ENCODE results near the gene SMARCB1.

GRCh38 chr22:23745791-23746190 lies 41.0 kb upstream of the SMARCB1 start:
- TF ChIP-seq POLR2AphosphoS5 (IDR thresholded peaks at IDR 0.05; ENCODE audit: low read depth, low read length) = no peak
- no peak for TF ChIP-seq TAF1 (IDR thresholded peaks at IDR 0.05; ENCODE audit: borderline replicate concordance, insufficient read depth, low read length)

All from PFSK-1 (cell line).